Body of pancreas (tissue), 4 donors: ENCODE data around the gene CLDN7.

ENCODE experiments used
- CTCF ChIP-seq, 7 experiments: fragments of 450-650 bp in 4 of 7; fragments of 200-600 bp in 3 of 7; sonication (generic) in 3 of 7; IDR thresholded peaks; one replicate each; pipeline ENCODE4 v1.5.1; 2016 to 2019; ENCODE audit warnings: antibody characterized with exemption in 7 of 7
- POLR2A ChIP-seq, 3 donors: fragments of 450-650 bp; IDR thresholded peaks; one replicate each; pipeline ENCODE4 v1.6.1; 2016; ENCODE audit warnings: antibody characterized with exemption in 3 of 3, mild to moderate bottlenecking in 2 of 3

- TF ChIP-seq CTCF (IDR thresholded peaks at IDR 0.05): no peak
- no peak for TF ChIP-seq POLR2A (IDR thresholded peaks at IDR 0.05)
Measured at GRCh38 chr17:7250695-7251627, 11.3 kb downstream of the CLDN7 start.
